Stimulated activated CD8-positive, alpha-beta memory T cell treated with anti-CD3 and anti-CD28 coated beads, Interleukin-7, amount 100 ng/mL, for 48 hours (primary cell): Measurements from ENCODE around the gene TMEM88.
"Not testable (repeated sequence)": the region's sequence is repeated elsewhere in the genome, so short reads cannot be mapped to it uniquely, and the experiment has no call there.

Source experiments
- DNase-seq, 2 donors: peaks; one replicate each; pipeline ENCODE4 v3.0.0-alpha.2; 2020; ENCODE audit warnings: low read depth in 1 of 2; ENCODE audit errors: extremely low read depth in 1 of 2

Gene TMEM88, protein sequence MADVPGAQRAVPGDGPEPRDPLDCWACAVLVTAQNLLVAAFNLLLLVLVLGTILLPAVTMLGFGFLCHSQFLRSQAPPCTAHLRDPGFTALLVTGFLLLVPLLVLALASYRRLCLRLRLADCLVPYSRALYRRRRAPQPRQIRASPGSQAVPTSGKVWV

DNA sequence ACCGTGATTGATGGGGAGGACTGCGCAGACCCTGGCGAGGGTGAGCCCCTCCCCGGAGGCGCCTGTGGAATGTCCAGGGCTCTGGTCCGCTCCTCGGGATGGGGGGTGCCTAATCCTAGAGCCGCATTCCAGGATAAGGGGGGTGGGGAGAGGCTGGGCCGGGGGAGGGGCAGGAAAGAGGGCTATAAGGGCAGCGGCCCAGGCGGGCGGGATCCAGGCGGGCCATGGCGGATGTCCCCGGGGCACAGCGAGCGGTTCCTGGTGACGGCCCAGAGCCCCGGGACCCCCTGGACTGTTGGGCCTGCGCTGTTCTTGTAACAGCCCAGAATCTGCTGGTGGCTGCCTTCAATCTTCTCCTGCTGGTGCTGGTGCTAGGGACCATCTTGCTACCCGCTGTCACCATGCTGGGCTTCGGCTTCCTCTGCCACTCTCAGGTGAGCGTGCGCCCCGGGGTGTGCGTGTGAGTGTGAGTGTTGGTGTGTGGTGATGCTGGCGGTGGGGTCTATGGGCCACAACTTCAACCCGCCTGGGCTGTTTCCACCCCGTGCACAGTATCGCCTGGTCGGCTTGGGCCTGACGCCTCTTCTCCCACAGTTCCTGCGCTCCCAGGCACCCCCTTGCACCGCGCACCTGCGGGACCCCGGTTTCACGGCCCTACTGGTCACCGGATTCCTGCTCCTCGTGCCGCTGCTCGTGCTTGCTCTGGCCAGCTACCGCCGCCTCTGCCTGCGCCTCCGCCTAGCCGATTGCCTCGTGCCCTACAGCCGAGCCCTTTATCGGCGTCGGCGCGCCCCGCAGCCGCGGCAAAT is at the start of gene TMEM88:
Gene TMEM88, plus strand, starts transcription at position 216 of the 809 bp plus-strand sequence. Its CDS starts 9 bp downstream, at position 225.
- no peak for DNase-seq

- DNase-seq: no peak
These were observed 48.3 kb upstream of the TMEM88 start for GRCh38 chr17:7806587-7806986.

DNA sequence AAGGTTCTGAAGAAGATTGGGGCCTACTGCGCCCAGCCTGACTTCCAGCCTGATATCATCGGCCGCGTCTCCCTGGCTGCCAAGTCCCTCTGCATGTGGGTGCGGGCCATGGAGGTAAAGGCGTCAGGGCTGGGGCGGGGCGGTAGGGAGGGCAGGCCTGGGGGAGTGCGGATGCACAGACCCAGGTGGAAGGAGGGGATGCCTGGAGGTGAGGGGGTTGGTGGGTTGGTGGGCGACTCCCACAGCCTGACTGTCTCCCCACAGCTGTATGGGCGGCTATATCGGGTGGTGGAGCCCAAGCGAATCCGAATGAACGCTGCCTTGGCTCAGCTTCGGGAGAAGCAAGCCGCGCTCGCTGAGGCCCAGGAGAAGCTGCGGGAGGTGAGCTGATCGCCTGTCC is 47.7 kb upstream of the TMEM88 start:
- DNase-seq: no peak

DNA sequence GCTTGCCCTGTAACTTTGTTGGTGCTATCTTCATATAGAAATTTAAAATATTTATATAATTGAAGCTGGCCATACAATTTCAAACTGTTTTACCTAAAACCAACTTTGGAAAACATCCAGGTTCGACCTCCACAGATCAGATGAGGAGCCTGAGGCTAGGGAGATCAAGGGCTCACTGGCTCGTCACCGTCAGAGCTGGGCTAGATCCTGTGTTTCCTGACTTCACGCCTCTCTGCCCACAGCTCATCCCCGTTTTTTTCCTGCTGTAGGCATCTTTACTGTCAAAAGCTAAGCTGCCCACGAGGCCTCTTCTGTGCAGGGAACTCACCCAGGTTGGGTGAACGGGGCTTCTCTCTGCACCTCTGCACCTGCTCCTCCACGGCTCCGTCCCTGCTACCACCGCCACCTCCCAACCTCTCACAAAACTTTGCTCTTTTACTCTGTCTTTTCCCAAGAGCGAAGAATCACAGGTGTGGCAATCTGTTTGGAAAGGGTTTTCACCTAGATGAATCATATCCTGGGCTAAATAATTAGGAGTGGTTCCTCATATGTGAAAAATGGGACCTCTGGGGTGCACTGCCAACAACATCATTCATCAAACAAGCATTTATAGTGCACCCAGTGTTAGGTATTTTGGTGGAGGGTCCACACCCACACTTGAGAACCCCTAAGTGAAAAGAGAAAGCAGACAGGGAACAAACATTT is 45.6 kb upstream of the TMEM88 start:
- DNase-seq: no peak

DNA sequence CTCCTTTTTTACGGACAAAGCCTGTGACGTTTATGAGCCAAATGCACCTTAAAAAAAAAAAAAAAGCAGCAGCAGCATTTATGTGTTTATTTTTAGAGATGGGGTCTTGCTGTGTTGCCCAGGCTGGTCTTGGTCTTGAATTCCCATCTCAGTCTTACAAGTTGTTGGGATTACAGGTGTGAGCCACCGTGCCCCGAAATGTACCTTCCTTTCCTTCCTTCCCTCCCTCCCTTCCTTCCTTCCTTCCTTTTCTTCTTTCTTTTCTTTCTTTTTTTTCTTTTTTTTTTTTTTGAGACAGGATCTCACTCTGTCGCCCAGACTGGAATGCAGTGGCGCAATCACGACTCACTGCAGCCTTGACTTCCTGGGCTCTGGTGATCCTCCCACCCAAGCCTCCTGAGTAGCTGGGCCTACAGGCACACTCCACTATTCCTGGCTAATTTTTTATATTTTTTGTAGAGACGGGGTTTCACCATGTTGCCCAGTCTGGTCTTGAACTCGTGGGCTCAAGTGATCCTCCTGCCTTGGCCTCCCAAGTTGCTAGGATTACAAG is 45.0 kb upstream of the TMEM88 start:
- not testable (repeated sequence) for DNase-seq

DNA sequence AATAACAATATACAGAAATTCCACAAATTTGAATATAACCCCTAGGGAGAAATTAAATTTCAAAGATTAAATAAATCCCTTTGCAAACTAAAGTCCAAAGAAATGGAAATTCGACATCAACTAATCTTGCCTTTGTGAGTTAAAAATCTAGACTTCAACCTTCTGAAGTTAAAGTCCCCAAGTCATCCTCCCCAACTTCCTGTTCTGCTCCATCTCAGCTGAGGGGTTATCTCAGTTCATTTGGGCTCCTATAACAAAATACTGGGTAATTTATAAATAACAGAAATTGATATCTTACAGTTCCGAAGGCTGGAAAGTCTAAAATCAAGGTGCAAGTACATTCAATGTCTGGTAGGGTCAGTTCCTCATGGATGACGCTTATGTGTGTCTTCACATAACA is 43.6 kb upstream of the TMEM88 start:
- DNase-seq: no peak

- DNase-seq: no peak
These were observed 39.9 kb upstream of the TMEM88 start for GRCh38 chr17:7814969-7815368.

DNA sequence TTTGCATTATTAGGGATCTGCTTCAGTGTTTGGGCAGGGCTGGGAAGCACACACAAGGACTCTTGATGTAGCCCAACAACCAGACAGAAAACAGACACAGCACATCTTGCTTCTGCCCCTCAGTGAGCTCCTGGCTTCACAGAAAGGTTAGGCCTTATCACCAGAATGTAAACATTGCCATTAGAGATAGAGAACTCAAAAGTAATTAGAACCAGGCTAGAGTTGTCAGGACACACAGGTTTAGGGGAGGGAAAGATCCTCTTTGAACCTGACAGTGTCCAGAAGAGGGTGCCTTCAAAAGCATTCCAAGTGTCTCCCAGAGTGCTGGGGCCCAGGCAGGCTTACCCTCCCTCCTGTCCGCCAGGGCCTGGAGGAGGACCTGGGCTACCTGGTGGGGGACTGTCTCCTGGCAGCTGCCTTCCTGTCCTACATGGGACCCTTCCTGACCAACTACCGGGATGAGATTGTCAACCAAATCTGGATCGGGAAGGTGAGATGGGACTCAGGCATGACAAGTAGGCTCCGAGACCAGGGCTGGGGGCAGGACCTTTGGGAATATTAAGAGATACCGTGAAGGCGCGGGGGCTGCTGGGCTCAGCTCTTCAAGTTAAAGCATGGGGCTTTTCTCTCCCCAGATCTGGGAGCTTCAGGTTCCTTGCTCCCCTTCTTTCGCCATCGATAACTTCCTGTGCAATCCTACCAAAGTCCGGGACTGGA is 37.8 kb upstream of the TMEM88 start:
- no peak for DNase-seq

DNA sequence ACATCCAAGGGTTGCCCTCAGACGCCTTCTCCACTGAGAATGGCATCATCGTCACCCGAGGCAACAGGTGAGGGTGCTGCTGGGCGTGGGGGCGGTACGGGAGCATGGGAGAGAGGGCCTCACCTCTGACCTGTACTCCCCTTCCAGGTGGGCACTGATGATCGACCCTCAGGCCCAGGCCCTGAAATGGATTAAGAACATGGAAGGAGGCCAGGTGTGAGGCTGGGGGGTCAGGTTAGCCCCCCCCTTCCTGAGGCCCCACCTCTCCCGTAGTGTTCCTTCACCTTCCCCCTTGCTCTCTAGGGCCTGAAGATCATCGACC is 37.3 kb upstream of the TMEM88 start:
- no peak for DNase-seq

- DNase-seq: no peak
These were observed 36.8 kb upstream of the TMEM88 start for GRCh38 chr17:7818026-7818425.

DNA sequence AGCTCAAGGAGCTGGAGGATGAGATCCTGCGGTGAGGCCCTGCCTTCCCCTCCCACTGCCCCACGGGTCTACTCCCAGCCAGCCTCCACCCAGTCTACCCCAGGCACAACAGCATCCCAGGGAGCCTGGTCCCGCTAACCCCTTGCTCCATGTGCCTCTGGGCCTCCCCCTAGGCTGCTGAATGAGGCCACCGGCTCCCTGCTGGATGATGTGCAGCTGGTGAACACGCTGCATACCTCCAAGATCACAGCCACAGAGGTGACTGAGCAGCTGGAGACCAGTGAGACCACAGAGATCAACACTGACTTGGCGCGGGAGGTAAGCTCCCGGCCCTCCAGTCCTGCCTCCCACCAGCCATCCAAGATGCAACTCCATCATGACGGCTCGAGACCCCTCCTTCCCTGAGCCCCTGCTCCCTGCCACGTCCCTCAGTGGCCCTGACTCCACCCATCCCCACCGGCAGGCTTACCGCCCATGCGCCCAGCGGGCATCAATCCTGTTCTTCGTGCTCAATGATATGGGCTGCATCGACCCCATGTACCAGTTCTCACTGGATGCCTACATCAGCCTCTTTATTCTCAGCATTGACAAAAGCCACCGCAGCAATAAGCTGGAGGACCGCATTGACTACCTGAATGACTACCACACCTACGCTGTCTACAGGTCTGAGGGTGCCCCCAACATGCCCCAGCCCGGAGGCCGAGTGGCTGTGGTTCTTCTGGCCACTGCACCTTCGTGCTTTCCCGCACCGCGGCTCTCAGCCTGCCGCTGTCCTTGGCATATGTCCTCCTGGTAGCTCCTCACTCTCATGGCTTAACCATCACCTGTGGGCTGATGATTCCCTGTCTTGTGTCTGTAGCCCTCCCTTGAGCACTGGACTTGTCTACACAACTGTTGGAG is 35.9 kb upstream of the TMEM88 start:
- DNase-seq: no peak

GRCh38 chr17:7820231-7820630 is 34.6 kb upstream of the TMEM88 start:
- DNase-seq: no peak

- DNase-seq: no peak
These were observed 32.7 kb upstream of the TMEM88 start for GRCh38 chr17:7822126-7822525.

GRCh38 chr17:7823581-7824001 is 31.3 kb upstream of the TMEM88 start:
- no peak for DNase-seq

DNA sequence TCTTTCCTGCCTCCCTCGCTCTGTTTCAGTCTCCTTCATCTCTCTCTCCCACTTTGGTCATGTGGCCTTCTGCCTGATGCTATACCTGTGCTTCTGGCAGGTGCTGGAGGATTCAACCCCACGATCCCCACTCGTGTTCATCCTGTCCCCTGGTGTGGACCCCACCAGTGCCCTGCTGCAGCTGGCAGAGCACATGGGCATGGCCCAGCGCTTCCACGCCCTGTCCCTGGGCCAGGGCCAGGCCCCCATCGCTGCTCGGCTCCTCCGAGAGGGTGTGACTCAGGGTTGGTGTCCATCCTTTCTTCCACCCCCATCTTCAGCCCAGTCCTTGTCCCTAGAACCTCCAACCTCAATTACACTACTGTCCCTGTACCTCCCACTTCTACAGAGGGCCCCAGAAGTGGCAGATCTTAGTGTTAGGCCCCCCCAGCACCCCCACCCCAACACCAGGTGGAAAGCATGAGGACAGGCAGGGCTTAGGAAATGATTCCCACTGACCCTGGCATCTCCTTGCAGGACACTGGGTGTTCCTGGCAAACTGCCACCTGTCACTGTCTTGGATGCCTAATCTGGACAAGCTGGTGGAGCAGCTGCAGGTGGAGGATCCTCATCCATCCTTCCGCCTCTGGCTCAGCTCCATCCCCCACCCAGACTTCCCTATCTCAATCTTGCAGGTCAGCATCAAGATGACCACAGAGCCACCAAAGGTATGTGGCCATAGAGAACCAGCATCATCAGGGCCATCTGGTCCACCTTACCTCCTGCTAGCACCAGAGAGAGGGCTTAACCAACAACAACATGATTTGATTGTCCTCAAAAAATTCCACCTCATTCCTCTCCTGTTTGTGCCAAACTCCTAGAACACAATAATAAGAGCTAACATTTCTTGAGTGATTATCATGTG is 30.6 kb upstream of the TMEM88 start:
- no peak for DNase-seq

- DNase-seq: no peak
These were observed 29.5 kb upstream of the TMEM88 start for GRCh38 chr17:7825206-7825990.

DNA sequence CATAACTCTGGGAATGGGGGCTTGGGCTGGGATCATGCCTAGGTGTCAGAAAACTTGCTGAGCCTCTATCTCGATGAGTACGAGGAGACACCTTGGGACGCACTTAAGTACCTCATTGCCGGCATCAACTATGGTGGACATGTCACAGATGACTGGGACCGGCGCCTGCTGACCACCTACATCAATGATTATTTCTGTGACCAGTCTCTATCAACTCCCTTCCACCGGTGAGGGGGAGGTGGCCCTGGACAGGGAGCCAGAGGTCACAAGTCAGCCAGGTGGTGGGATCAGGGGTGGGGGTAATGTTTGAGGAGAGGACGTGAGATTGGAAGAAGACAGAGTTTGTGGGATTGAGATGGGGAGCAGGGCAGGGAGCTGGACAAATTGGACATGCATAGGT is 24.2 kb upstream of the TMEM88 start:
- no peak for DNase-seq

DNA sequence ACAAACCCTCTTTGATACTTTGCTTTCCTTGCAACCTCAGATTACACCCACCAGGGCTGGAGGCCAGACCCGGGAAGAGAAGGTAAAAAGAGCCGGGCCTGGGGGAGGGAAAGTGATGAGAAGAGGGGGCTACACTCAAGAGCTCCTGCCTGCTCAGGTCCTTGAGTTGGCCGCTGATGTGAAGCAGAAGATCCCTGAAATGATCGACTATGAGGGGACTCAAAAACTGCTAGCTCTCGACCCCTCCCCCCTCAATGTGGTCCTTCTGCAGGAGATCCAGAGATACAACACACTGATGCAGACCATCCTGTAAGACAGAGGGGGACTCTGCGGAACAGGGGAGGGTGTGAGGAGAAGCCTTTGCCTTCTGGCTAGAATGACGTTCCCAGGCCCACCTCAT is 23.6 kb upstream of the TMEM88 start:
- DNase-seq: no peak
